ENCODE results near the gene CNIH3.

Gene CNIH3

GRCh38 chr1:224760163-224760562, 144.0 kb downstream of the CNIH3 start:
- H3K27me3 ChIP-seq (ENCODE audit: insufficient read depth, low read length): no peaks in the 10 kb centered on the region

GRCh38 chr1:224761245-224761644, 145.1 kb downstream of the CNIH3 start:
- TF ChIP-seq EZH2 (IDR thresholded peaks at IDR 0.05; ENCODE audit: borderline replicate concordance, low read length) (no peak), CTCF (IDR thresholded peaks at IDR 0.05; ENCODE audit: low read length) (no peak)
- Histone ChIP-seq H3F3A (ENCODE audit: insufficient read depth, low read length) (no peaks in the 10 kb centered on the region), H3K27me3 (ENCODE audit: insufficient read depth, low read length) (no peaks in the 10 kb centered on the region), H3K79me2 (ENCODE audit: insufficient read depth, low read length) (no peaks in the 10 kb centered on the region), H3K9me3 (ENCODE audit: low read length) (no peaks in the 10 kb centered on the region), H3K4me2 (ENCODE audit: low read length) (no peak overlapping the region), H4K20me1 (ENCODE audit: insufficient read depth, low read length) (no peaks in the 10 kb centered on the region), H3K36me3 (ENCODE audit: insufficient read depth, low read length) (no peaks in the 10 kb centered on the region), H3K9ac (ENCODE audit: low read length) (no peak overlapping the region), H3K4me1 (ENCODE audit: insufficient read depth, low read length, severe bottlenecking) (no peaks in the 10 kb centered on the region), H2AFZ (ENCODE audit: low read length) (no peak overlapping the region), H3K9me2 (ENCODE audit: low read depth, low read length) (no peaks in the 10 kb centered on the region), H3K27ac (ENCODE audit: low read depth, low read length, poor library complexity, severe bottlenecking) (no peak overlapping the region), H3K4me3 (ENCODE audit: low read depth, low read length, poor library complexity, severe bottlenecking) (no peak overlapping the region)

More at GRCh38 chr1:224760163-224760562, 144.0 kb downstream of the CNIH3 start:
- Histone ChIP-seq H3K9me2 (ENCODE audit: low read depth, low read length) (no peaks in the 10 kb centered on the region), H3K4me1 (ENCODE audit: insufficient read depth, low read length, severe bottlenecking) (no peaks in the 10 kb centered on the region), H3K4me2 (ENCODE audit: low read length) (no peak overlapping the region), H3F3A (ENCODE audit: insufficient read depth, low read length) (no peaks in the 10 kb centered on the region), H2AFZ (ENCODE audit: low read length) (no peak overlapping the region), H4K20me1 (ENCODE audit: insufficient read depth, low read length) (no peaks in the 10 kb centered on the region), H3K27ac (ENCODE audit: low read depth, low read length, poor library complexity, severe bottlenecking) (no peak overlapping the region), H3K9me3 (ENCODE audit: low read length) (no peaks in the 10 kb centered on the region), H3K36me3 (ENCODE audit: insufficient read depth, low read length) (no peaks in the 10 kb centered on the region), H3K79me2 (ENCODE audit: insufficient read depth, low read length) (no peaks in the 10 kb centered on the region), H3K9ac (ENCODE audit: low read length) (no peak overlapping the region), H3K4me3 (ENCODE audit: low read depth, low read length, poor library complexity, severe bottlenecking) (no peak overlapping the region)
- TF ChIP-seq EZH2 (IDR thresholded peaks at IDR 0.05; ENCODE audit: borderline replicate concordance, low read length): no peak
- TF ChIP-seq CTCF (IDR thresholded peaks at IDR 0.05; ENCODE audit: low read length): no peak

GRCh38 chr1:224762046-224762445, 145.9 kb downstream of the CNIH3 start:
- H3K27ac ChIP-seq (ENCODE audit: low read depth, low read length, poor library complexity, severe bottlenecking): no peak overlapping the region
- no peaks in the 10 kb centered on the region for H3F3A ChIP-seq (ENCODE audit: insufficient read depth, low read length)
- no peak overlapping the region for H3K4me2 ChIP-seq (ENCODE audit: low read length)
- H4K20me1 ChIP-seq (ENCODE audit: insufficient read depth, low read length): no peaks in the 10 kb centered on the region
- no peaks in the 10 kb centered on the region for H3K9me2 ChIP-seq (ENCODE audit: low read depth, low read length)
- no peaks in the 10 kb centered on the region for H3K9me3 ChIP-seq (ENCODE audit: low read length)
- no peak overlapping the region for H3K9ac ChIP-seq (ENCODE audit: low read length)
- no peaks in the 10 kb centered on the region for H3K4me1 ChIP-seq (ENCODE audit: insufficient read depth, low read length, severe bottlenecking)
- H3K36me3 ChIP-seq (ENCODE audit: insufficient read depth, low read length): no peaks in the 10 kb centered on the region
- no peaks in the 10 kb centered on the region for H3K27me3 ChIP-seq (ENCODE audit: insufficient read depth, low read length)
- no peak overlapping the region for H2AFZ ChIP-seq (ENCODE audit: low read length)
- H3K4me3 ChIP-seq (ENCODE audit: low read depth, low read length, poor library complexity, severe bottlenecking): no peak overlapping the region
- TF ChIP-seq EZH2 (IDR thresholded peaks at IDR 0.05; ENCODE audit: borderline replicate concordance, low read length): no peak
- TF ChIP-seq CTCF (IDR thresholded peaks at IDR 0.05; ENCODE audit: low read length): no peak
- H3K79me2 ChIP-seq (ENCODE audit: insufficient read depth, low read length): no peaks in the 10 kb centered on the region

Measured in OCI-LY1 (cell line).